KMS-11 (cell line): ENCODE measurements around the gene GLP2R.

Source experiments
- H2AFZ ChIP-seq: fragments of 200-600 bp; sonication (generic); 2 replicates; pipeline ENCODE4 v1.6.1; 2016; ENCODE audit warnings: antibody characterized with exemption, mixed run types, low read depth
- H3K27ac ChIP-seq: fragments of 200-600 bp; sonication (generic); 2 replicates; pipeline ENCODE4 v1.6.1; 2016; ENCODE audit warnings: mild to moderate bottlenecking, mixed run types
- H3K27me3 ChIP-seq: fragments of 200-600 bp; sonication (generic); 2 replicates; pipeline ENCODE4 v1.6.1; 2017; ENCODE audit warnings: mild to moderate bottlenecking, low read depth, mixed run types, moderate library complexity; ENCODE audit not compliant: insufficient read depth
- H3K36me3 ChIP-seq: fragments of 200-600 bp; sonication (generic); 2 replicates; pipeline ENCODE4 v1.6.1; 2017; ENCODE audit warnings: mild to moderate bottlenecking, mixed run types; ENCODE audit not compliant: insufficient read depth
- H3K4me1 ChIP-seq: fragments of 200-600 bp; sonication (generic); 2 replicates; pipeline ENCODE4 v1.6.1; 2016; ENCODE audit warnings: mild to moderate bottlenecking, low read depth, mixed run types; ENCODE audit not compliant: poor library complexity, severe bottlenecking
- H3K4me2 ChIP-seq: fragments of 200-600 bp; sonication (generic); 2 replicates; pipeline ENCODE4 v1.7.0; 2016; ENCODE audit warnings: mild to moderate bottlenecking, mixed run types
- H3K4me3 ChIP-seq: fragments of 200-600 bp; sonication (generic); IDR thresholded peaks from 2 replicates; pipeline ENCODE4 v1.6.1; 2017; ENCODE audit warnings: low read depth, low read length, mixed read lengths; ENCODE audit not compliant: insufficient read depth
- H3K79me2 ChIP-seq: fragments of 200-600 bp; sonication (generic); 2 replicates; pipeline ENCODE4 v1.6.1; 2016; ENCODE audit warnings: low read depth, mixed run types; ENCODE audit not compliant: insufficient read depth
- H3K9ac ChIP-seq: fragments of 200-600 bp; sonication (generic); 2 replicates; pipeline ENCODE4 v1.6.1; 2016; ENCODE audit warnings: mild to moderate bottlenecking, mixed run types
- H4K20me1 ChIP-seq: fragments of 200-600 bp; sonication (generic); 2 replicates; pipeline ENCODE4 v1.6.1; 2016; ENCODE audit warnings: mild to moderate bottlenecking, mixed run types; ENCODE audit not compliant: insufficient read depth
- TF ChIP-seq, protein P1 (sequence below): fragments of 200-600 bp; sonication (generic); conservative IDR thresholded peaks from 2 replicates; pipeline ENCODE4 v1.6.1; 2017; ENCODE audit warnings: low read depth, mild to moderate bottlenecking, antibody characterized with exemption, low read length, moderate library complexity, mixed read lengths

The GLP2R gene

GRCh38 chr17:9829343-9829742, 3.6 kb downstream of the GLP2R start:
- Histone ChIP-seq H3K79me2 (no peaks in the 10 kb centered on the region), H3K27ac (no peak overlapping the region), H3K4me3 (no peak overlapping the region), H4K20me1 (no peaks in the 10 kb centered on the region), H3K9ac (no peak overlapping the region), H2AFZ (no peak overlapping the region), H3K4me1 (no peaks in the 10 kb centered on the region), H3K4me2 (no peak overlapping the region), H3K27me3 (no peaks in the 10 kb centered on the region), H3K36me3 (no peaks in the 10 kb centered on the region)
- TF ChIP-seq, protein P1, sequence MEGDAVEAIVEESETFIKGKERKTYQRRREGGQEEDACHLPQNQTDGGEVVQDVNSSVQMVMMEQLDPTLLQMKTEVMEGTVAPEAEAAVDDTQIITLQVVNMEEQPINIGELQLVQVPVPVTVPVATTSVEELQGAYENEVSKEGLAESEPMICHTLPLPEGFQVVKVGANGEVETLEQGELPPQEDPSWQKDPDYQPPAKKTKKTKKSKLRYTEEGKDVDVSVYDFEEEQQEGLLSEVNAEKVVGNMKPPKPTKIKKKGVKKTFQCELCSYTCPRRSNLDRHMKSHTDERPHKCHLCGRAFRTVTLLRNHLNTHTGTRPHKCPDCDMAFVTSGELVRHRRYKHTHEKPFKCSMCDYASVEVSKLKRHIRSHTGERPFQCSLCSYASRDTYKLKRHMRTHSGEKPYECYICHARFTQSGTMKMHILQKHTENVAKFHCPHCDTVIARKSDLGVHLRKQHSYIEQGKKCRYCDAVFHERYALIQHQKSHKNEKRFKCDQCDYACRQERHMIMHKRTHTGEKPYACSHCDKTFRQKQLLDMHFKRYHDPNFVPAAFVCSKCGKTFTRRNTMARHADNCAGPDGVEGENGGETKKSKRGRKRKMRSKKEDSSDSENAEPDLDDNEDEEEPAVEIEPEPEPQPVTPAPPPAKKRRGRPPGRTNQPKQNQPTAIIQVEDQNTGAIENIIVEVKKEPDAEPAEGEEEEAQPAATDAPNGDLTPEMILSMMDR: no peak

GRCh38 chr17:9830711-9831110, 5.0 kb downstream of the GLP2R start:
- Histone ChIP-seq H4K20me1 (no peaks in the 10 kb centered on the region), H3K4me1 (no peaks in the 10 kb centered on the region)

DNA sequence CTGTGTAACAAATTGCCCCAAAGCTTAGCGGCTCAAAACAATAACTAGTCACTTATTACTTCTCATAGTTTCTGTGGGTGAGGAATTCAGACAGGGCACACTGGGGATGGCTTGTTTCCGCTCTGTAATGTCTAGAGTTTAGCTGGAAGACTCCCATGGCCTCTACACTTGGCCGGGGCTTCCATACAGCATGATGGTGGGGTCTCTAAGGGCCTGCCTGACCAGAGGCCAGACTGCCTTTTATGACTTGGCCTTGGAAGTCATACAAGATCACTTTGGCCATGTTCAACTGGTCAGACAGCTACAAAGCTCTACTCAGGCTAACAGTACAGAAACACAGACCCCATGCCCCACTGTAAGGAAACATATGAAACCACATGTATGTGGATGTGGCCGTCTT, 8.2 kb downstream of the GLP2R start:
- Histone ChIP-seq H3K4me1 (no peaks in the 10 kb centered on the region), H3K9ac (no peak overlapping the region), H3K36me3 (no peaks in the 10 kb centered on the region), H2AFZ (no peak overlapping the region), H4K20me1 (no peaks in the 10 kb centered on the region), H3K79me2 (no peaks in the 10 kb centered on the region), H3K27ac (no peak overlapping the region), H3K4me2 (no peak overlapping the region), H3K27me3 (no peaks in the 10 kb centered on the region), H3K4me3 (no peak overlapping the region)
- TF ChIP-seq, protein P1: no peak

More at GRCh38 chr17:9830711-9831110, 5.0 kb downstream of the GLP2R start:
- Histone ChIP-seq H3K4me2 (no peak overlapping the region), H3K27ac (no peak overlapping the region), H3K27me3 (no peaks in the 10 kb centered on the region), H3K36me3 (no peaks in the 10 kb centered on the region), H3K79me2 (no peaks in the 10 kb centered on the region), H3K4me3 (no peak overlapping the region), H2AFZ (no peak overlapping the region), H3K9ac (no peak overlapping the region)
- TF ChIP-seq, protein P1: no peak

GRCh38 chr17:9837551-9838471, 12.1 kb downstream of the GLP2R start:
- H3K79me2 ChIP-seq: no peaks in the 10 kb centered on the region
- H3K4me3 ChIP-seq: no peak overlapping the region
- H3K4me2 ChIP-seq: no peak overlapping the region
- no peaks in the 10 kb centered on the region for H3K4me1 ChIP-seq
- no peak overlapping the region for H2AFZ ChIP-seq
- H3K9ac ChIP-seq: no peak overlapping the region
- no peak overlapping the region for H3K27ac ChIP-seq
- TF ChIP-seq, protein P1: no peak
- no peaks in the 10 kb centered on the region for H3K27me3 ChIP-seq
- H3K36me3 ChIP-seq: no peaks in the 10 kb centered on the region
- no peaks in the 10 kb centered on the region for H4K20me1 ChIP-seq
